Gastroesophageal sphincter (tissue), 3 donors: Measurements from ENCODE around the gene IFT43.

Source experiments
- POLR2A ChIP-seq, 2 donors: fragments of 450-650 bp; IDR thresholded peaks; one replicate each; pipeline ENCODE4 v1.6.1; 2017; ENCODE audit warnings: antibody characterized with exemption in 2 of 2, mild to moderate bottlenecking in 2 of 2, moderate library complexity in 1 of 2
- TF ChIP-seq, protein P1 (sequence below), 4 experiments: fragments of 200-600 bp in 2 of 4; fragments of 450-650 bp in 2 of 4; sonication (generic) in 1 of 4; IDR thresholded peaks; one replicate each; pipeline ENCODE4 v1.5.1; 2017 to 2019; ENCODE audit warnings: antibody characterized with exemption in 4 of 4, mild to moderate bottlenecking in 2 of 4, moderate library complexity in 2 of 4

DNA sequence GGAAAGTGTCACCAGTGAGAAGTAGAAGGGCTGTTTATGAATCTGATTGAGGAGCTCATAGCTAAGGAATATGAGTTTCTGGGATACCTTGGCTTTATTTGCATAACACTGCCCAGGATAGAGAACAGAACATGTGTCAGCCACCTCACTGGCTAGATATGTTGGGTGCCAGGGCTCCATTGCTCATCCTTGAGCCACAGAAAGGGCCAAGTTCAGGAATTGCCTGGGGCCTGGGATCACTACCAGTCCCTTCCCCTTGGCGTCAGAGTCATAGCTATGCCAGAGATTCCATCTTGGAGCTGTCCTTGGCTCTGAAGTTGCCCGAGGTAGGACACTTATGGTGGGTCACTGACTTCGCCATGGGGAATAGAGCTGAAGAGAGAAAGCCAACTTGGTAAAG lies 49.0 kb downstream of the IFT43 start:
- TF ChIP-seq, protein P1, sequence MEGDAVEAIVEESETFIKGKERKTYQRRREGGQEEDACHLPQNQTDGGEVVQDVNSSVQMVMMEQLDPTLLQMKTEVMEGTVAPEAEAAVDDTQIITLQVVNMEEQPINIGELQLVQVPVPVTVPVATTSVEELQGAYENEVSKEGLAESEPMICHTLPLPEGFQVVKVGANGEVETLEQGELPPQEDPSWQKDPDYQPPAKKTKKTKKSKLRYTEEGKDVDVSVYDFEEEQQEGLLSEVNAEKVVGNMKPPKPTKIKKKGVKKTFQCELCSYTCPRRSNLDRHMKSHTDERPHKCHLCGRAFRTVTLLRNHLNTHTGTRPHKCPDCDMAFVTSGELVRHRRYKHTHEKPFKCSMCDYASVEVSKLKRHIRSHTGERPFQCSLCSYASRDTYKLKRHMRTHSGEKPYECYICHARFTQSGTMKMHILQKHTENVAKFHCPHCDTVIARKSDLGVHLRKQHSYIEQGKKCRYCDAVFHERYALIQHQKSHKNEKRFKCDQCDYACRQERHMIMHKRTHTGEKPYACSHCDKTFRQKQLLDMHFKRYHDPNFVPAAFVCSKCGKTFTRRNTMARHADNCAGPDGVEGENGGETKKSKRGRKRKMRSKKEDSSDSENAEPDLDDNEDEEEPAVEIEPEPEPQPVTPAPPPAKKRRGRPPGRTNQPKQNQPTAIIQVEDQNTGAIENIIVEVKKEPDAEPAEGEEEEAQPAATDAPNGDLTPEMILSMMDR (IDR thresholded peaks at IDR 0.05): no peak
- TF ChIP-seq POLR2A (IDR thresholded peaks at IDR 0.05): no peak
